ENCODE measurements around the gene TANGO2.

The TANGO2 gene

DNA sequence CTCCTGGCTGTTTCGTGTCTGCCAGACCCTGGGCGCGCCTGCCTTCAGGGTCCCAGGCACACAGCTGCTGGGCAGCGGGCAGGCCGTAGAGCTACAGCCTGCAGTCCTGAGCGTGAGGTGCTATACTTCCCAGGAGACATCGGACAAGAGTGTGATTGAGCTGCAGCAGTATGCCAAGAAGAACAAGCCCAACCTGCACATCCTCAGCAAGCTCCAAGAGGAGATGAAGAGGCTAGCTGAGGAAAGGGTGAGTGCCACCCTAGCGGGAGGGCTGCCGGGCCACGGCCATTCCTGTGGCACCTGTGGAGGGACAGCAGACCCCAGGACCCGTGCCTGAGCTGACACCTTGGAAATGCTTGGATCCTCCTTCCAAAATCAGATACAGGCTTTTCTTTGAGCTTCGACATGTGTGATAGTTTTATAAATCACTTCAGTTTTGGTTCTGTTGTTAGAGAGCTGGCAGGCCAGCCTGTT is 87.9 kb downstream of the TANGO2 start:
- no peak overlapping the region for H3K4me3 ChIP-seq (ENCODE audit: low read depth, low read length)
- DNase-seq (ENCODE audit: low read depth) = no peak

GRCh38 chr22:20109411-20110358 is 88.8 kb downstream of the TANGO2 start:
- no peak overlapping the region for H3K4me3 ChIP-seq (ENCODE audit: low read depth, low read length)
- no peak for DNase-seq (ENCODE audit: low read depth)

DNA sequence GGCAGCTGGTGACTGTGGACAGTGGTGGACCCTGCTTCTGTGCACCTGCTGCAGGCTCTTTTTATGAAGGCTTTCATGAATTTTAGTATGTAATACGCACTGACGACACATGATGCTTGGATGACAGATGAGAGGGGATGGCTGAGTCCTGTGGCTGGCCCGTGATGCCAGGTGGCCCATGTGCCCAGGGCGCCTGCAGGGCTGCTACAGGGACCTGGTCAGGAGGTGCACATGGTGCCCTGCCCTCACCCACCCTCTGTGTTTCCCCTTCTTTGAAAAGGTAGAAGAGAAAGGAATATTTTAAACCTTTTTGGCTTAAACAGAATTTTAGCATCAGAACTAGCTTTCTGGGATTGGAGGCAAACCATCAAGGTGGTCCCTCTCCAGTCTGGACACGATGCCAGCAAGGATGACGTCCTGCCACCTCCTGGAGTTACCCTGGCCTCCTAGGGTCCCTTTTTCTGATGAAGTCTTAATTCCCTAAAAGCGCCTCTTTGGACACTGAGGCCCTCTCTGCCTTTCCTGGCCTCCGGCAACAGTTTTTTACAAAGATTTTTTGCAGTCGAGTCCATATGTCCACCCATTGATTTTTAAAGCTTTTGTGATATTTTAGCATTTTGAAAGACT is 89.6 kb downstream of the TANGO2 start:
- no peak for DNase-seq (ENCODE audit: low read depth)
- H3K4me3 ChIP-seq (ENCODE audit: low read depth, low read length) = no peak overlapping the region

GRCh38 chr22:20111045-20111688 is 90.3 kb downstream of the TANGO2 start:
- DNase-seq (ENCODE audit: low read depth) = no peak
- H3K4me3 ChIP-seq (ENCODE audit: low read depth, low read length) = no peak overlapping the region

DNA sequence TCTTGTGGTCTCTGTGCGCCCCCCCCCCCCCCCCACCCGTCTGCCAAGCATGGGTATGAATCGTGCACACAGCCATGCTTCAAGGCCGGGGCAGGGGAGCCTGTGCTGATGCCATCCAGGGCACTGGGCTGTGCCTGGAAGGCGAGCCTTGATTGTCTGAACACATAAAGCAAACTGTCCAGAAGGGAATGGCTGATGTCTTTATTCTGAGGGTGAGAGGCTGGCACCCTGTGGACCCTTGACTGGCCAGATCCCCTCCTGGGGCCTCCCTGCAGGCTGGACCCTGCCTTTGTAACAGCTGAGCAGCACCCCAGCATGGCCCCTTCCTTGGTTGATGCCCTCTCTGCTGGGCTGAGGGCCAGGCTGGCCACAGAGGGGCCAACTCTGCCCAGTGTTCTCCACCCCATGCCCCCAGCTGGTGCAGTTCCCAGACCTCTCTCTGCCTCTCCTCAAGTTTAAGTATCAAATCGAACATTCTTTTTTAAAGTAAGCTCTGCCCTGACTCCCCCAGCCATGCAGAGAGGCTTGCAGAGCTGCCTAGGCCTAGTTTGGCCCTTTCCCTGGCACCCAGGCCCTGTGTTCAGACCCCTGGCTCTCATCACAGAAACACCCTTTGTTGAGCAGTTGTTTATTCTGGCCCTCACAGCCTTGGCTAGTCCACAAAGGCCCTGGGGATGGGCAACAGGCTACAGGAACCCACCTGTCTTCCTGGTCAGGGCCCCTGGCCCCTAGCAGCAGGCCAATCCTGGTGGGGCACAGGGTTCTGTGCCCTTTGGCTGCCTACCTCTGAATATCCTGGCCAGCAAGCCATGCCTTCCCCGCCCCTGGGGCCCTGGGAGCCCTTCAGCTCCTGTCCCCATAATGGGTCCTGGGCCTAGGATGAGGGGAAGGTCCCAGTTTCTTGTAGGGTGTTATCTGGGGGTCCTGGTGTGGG is 91.0 kb downstream of the TANGO2 start:
- no peak for DNase-seq (ENCODE audit: low read depth)
- H3K4me3 ChIP-seq (ENCODE audit: low read depth, low read length) = no peak overlapping the region

DNA sequence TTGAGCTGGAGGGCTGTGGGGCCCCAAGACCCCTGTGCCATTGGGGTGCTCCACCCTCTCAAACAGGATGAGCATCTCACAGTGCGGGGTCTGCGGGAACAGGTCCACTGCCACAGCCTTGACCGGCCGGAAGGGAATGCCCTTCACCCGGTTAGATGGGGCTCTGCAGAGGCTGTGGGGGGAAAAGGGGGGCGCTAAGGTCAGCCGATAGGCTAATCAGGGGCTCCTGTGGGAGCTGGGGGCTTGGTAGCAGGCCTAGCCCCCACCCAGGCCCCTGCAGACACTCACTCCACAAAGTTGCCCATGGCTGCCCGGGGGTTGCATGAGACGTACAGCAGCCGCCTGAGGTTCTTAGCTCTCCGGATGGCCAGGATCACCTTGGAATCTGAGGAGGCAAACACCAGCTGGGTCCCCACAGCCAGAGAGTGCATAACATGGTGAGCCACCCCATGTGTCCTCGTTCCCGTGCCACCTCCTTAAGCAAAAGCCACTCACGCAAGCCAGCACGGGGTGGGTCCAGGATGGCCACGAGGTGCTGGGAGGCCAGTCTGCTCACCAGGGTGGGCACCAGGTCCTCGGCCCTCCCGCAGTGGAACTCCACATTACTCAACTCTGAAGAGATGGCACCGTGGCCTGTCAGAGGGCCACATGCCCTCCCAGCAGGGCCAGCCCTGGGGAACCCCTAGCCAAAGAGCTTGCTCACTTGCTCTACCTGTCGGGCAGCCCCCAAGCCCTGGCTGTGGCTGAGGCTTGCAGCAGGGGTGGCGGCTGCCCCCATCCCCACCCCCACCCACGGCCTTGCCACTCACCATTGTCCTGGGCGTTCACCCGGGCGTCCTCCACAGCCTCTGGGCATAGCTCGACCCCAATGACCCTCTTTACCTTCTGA is 92.0 kb downstream of the TANGO2 start:
- no peak for DNase-seq (ENCODE audit: low read depth)
- H3K4me3 ChIP-seq (ENCODE audit: low read depth, low read length) = no peak overlapping the region

DNA sequence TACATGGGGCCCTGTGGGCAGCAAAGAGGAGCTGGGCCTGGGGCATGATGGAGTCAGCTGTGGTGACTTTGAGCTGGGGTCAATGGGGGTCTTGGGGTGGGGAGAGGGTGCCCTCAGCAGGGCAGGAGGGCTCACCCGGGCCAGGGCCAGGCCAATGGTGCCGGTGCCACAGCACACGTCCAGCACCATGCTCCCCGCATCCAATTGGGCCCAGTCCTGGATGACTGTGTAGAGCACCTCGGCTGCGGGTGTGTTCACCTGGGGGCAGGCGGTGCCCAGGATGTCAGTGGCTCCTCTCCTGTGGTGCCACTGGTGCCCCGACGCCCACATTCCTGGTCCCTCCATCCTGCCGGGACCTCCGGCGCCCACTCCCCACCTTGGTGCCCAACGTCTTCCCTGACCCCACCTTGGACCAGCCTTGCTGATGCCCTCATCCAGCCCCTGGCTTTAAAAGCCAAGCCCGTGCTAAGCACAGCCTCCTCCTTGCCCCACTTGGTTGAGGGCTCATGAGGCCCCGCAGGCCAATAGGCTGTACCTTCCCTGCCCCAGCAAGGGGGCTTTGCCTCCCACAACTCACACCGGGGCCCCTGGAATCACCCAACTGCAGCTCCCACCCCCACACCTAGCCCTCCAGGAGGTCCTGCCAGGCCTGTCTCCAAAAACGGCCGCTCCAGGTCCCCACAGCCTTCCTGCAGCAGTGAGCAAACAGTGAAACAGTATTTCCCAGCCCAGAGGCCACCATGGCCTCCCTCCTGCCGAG is 92.8 kb downstream of the TANGO2 start:
- no peak overlapping the region for H3K4me3 ChIP-seq (ENCODE audit: low read depth, low read length)
- DNase-seq (ENCODE audit: low read depth) = no peak

GRCh38 chr22:20114506-20115475 is 93.9 kb downstream of the TANGO2 start:
- no peak for DNase-seq (ENCODE audit: low read depth)
- no peak overlapping the region for H3K4me3 ChIP-seq (ENCODE audit: low read depth, low read length)

GRCh38 chr22:20115691-20116375 is 94.9 kb downstream of the TANGO2 start, which contains the start of gene RANBP1:
TSS of gene RANBP1 (plus strand) at chr22:20116104. CDS start at chr22:20116185, 81 bp downstream.
- H3K4me3 ChIP-seq (ENCODE audit: low read depth, low read length) = peak within 1 kb of the TSS; percentile 96
- no peak for DNase-seq (ENCODE audit: low read depth)

DNA sequence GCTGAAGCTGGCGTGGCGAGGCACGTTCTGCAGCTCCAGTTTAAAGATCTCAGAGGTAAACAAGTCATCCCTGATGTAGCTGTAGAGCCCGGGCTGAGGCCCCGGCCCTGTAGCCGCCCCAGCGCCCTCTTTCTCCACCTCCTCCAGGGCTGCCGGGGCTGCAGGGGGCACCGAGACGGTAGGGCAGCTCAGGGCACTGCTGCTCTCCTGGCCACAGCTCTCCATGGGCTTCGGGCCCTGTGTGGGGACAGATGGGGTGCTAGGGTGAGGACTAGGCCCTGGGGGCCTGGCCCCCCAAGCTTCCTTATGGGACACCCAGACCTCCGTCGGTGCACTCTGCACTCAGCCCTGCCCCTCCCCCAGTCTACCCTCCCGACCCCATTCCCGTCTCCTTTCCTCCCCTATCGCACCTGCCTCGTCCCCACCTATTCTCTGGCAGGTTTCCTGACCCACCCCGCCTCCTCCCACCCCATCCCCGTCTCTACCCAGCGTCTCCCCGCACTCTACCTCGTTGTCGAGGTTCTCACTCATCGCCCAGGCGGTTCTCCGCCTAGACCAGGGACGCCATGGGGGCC is 95.6 kb downstream of the TANGO2 start:
- DNase-seq (ENCODE audit: low read depth) = no peak
- H3K4me3 ChIP-seq (ENCODE audit: low read depth, low read length) = peak overlapping the region; percentile 96
